BE2C (cell line): ENCODE measurements around the gene SGTB.
A peak's percentile ranks its signal among the peaks of the same experiment; 100 is the strongest.

Experiments used
- DNase-seq: peaks from one replicate; pipeline ENCODE4 v3.0.0-alpha.2; 2020
- H3K27me3 ChIP-seq: fragments of 250-450 bp; sonication (Bioruptor Pico); 2 replicates; pipeline ENCODE4 v1.5.1; 2020; ENCODE audit warnings: mild to moderate bottlenecking
- H3K36me3 ChIP-seq: fragments of 250-450 bp; sonication (Bioruptor Pico); 2 replicates; pipeline ENCODE4 v1.5.1; 2020; ENCODE audit warnings: mild to moderate bottlenecking
- H3K4me1 ChIP-seq: fragments of 250-450 bp; sonication (Bioruptor Pico); 2 replicates; pipeline ENCODE4 v1.5.1; 2020
- H3K4me3 ChIP-seq: 2 replicates; pipeline ENCODE4 v1.5.1; 2011; ENCODE audit warnings: low read depth, low read length
- H3K9me3 ChIP-seq: fragments of 250-450 bp; sonication (Bioruptor Pico); 2 replicates; pipeline ENCODE4 v1.5.1; 2020
- TF ChIP-seq, protein P1 (sequence below): IDR thresholded peaks from 2 replicates; pipeline ENCODE4 v1.5.1; 2012; ENCODE audit warnings: mild to moderate bottlenecking, low read depth, low read length

Gene SGTB

GRCh38 chr5:65668696-65669095 is 53.2 kb downstream of the SGTB start:
- TF ChIP-seq, protein P1, sequence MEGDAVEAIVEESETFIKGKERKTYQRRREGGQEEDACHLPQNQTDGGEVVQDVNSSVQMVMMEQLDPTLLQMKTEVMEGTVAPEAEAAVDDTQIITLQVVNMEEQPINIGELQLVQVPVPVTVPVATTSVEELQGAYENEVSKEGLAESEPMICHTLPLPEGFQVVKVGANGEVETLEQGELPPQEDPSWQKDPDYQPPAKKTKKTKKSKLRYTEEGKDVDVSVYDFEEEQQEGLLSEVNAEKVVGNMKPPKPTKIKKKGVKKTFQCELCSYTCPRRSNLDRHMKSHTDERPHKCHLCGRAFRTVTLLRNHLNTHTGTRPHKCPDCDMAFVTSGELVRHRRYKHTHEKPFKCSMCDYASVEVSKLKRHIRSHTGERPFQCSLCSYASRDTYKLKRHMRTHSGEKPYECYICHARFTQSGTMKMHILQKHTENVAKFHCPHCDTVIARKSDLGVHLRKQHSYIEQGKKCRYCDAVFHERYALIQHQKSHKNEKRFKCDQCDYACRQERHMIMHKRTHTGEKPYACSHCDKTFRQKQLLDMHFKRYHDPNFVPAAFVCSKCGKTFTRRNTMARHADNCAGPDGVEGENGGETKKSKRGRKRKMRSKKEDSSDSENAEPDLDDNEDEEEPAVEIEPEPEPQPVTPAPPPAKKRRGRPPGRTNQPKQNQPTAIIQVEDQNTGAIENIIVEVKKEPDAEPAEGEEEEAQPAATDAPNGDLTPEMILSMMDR: no peak
- no peak for DNase-seq
- H3K4me3 ChIP-seq: no peak overlapping the region
- peaks cover 16% of the 10 kb centered on the region for H3K36me3 ChIP-seq
- no peaks in the 10 kb centered on the region for H3K9me3 ChIP-seq
- H3K27me3 ChIP-seq: no peaks in the 10 kb centered on the region
- no peaks in the 10 kb centered on the region for H3K4me1 ChIP-seq

DNA sequence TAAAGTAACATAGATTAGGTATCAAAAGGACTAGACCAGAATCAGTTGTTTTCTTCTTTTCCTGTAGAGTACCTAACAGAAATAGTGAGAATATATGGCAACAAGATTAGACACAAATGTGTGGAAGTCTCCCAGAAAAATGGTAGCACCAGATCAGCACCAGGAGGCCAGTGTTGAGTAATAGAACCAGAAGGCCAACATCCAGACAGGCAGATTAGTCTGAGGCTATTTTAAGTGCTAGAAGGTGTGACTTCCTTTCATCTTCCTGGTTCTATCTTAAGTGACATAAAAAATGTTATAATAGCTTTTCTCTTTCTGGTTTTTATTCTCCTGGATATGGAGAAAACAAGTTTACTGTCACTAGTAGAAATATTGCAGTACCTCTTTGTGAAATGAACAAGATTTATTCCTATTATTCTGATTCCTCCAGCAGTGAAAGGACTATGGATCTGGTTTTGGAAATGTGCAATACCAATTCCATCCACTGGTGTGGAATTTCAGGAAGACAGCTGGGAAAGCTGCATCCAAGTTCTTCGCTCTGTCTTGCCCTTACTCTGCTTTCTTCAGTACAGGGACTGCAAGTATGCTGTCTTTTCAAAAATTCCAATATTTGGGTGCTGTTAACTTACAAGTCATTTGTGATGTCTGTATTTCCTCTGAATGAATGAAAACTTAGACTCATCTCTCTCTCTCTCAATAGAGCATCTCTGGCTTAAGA is 57.9 kb downstream of the SGTB start:
- Histone ChIP-seq H3K27me3 (no peaks in the 10 kb centered on the region), H3K4me1 (no peaks in the 10 kb centered on the region), H3K9me3 (no peaks in the 10 kb centered on the region), H3K4me3 (no peak overlapping the region), H3K36me3 (peaks cover 13% of the 10 kb centered on the region; the same call in 1 of the 2 replicates)
- TF ChIP-seq, protein P1: peak; percentile 54
- DNase-seq: peak; percentile 7

DNA sequence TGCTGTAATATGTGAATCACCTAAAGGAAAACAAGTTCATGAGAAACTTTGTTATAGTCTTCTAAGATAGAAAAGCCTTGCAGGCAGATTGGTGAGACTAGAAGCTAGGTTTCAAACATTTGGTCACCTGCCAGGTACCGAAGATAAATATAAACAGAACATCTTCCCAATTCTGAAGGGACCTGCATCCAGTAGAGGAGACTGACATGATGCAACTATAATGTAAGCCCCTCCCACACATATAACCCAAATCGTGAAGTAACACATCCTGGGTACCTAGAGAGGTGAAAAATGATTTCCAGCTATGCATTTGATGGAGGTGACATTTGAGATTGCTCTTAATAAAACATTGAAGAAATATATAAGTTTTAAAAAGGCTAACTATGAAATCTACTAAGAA is 67.2 kb downstream of the SGTB start:
- no peaks in the 10 kb centered on the region for H3K4me1 ChIP-seq
- H3K4me3 ChIP-seq: no peak overlapping the region
- H3K27me3 ChIP-seq: no peaks in the 10 kb centered on the region
- no peaks in the 10 kb centered on the region for H3K9me3 ChIP-seq
- TF ChIP-seq, protein P1: no peak
- H3K36me3 ChIP-seq: peaks cover 5% of the 10 kb centered on the region; the same call in 1 of the 2 replicates
- no peak for DNase-seq

GRCh38 chr5:65651144-65651543 is 70.8 kb downstream of the SGTB start:
- H3K27me3 ChIP-seq: no peaks in the 10 kb centered on the region

DNA sequence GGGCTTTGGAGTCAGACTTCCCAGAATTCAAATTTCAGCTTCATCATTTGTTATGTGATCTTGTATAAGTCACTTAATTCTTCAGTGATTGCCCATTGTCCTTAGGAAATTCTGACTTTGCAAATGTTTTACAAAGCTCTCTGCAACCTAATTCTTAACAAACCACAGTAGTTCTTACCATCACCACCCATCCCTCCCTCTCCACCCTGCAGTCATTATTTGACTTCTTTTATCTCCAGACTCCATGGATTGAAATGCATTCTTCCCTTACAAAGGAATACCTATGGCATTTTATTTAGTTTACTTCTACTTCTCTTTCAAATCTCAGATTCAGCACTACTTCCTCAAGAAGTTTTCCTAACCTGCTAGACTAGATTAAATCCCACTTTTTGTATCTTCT is 74.0 kb downstream of the SGTB start:
- DNase-seq: no peak
- Histone ChIP-seq H3K27me3 (no peaks in the 10 kb centered on the region), H3K36me3 (peaks cover 5% of the 10 kb centered on the region; the same call in 1 of the 2 replicates), H3K4me3 (no peak overlapping the region), H3K9me3 (no peaks in the 10 kb centered on the region), H3K4me1 (no peaks in the 10 kb centered on the region)
- TF ChIP-seq, protein P1: no peak

More at GRCh38 chr5:65651144-65651543, 70.8 kb downstream of the SGTB start:
- H3K36me3 ChIP-seq: peaks cover 5% of the 10 kb centered on the region; the same call in 1 of the 2 replicates
- H3K9me3 ChIP-seq: no peaks in the 10 kb centered on the region
- H3K4me3 ChIP-seq: no peak overlapping the region
- no peak for DNase-seq
- no peaks in the 10 kb centered on the region for H3K4me1 ChIP-seq
- TF ChIP-seq, protein P1: no peak

DNA sequence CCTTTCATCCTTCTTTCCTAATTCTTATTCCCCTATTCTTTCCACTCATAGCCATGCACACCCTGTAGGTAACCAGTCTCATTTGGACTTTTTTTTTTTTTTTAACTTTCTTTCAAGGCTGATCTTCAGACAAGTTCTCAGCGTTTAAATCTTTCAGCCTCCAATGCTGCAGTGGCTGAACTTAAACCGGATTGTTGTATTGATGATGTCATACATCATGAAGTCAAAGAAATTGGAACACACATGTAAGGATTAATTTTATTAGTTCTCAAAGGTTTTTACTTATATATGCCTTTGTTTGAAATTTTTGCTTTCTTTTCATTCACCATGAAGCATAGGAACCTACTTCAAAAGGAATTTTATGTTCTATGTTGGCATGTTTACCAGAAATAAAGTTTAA is 75.0 kb downstream of the SGTB start:
- Histone ChIP-seq H3K4me1 (no peaks in the 10 kb centered on the region), H3K4me3 (no peak overlapping the region), H3K27me3 (no peaks in the 10 kb centered on the region), H3K36me3 (peaks cover 5% of the 10 kb centered on the region; the same call in 1 of the 2 replicates), H3K9me3 (no peaks in the 10 kb centered on the region)
- TF ChIP-seq, protein P1: no peak
- DNase-seq: no peak
